Activated CD4-positive, alpha-beta T cell treated with anti-CD3 and anti-CD28 coated beads, Interleukin-2, amount 50 U/mL, for 24 hours (primary cell): Measurements from ENCODE around the gene RMDN3.

Experiments
- DNase-seq, 2 donors: peaks; one replicate each; pipeline ENCODE4 v3.0.0-alpha.2; 2020; ENCODE audit warnings: low read depth in 1 of 2, low spot score in 1 of 2

Gene RMDN3

GRCh38 chr15:40773902-40774301 is 18.8 kb upstream of the RMDN3 start:
- no peak for DNase-seq

DNA sequence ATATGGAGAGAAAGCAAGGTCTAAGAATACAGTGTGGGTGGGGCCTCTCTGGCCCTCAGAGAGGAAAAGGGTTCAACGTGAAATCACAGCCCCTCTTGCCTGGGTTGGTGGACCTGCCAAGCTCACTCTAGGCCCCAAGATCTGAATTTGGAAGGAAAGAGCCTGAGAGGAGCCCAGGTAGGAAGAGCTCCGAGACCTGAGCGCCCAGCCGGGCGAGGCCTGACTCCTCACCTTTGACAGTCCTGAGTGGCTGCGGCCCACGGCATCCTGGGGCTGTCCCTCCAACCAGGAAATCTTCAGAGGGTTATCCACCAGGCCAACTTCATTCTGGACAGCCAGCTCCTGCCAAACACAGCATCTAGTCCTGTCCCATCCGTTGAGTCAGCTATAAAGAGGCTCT is 18.4 kb upstream of the RMDN3 start:
- no peak for DNase-seq

DNA sequence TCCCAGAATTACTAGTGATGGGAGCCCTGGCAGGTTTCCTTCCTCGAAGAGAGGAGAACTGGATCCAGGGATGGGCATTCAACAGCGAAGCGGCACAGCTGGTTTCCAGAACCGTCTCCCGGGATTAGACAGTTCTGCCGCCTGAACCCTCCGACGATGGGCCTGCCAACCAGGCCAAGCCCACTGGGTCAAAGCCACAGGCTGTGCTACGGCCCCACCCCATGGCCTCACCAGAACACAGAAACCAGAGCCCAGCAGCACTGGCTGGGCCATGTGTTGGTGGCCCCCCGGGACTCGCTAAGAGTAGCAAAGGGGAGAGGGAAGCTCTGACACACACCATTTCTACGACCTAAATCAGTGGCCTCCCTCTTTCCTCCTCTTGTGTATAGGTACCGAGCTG is 17.0 kb upstream of the RMDN3 start:
- DNase-seq: no peak

GRCh38 chr15:40771242-40771641 is 16.2 kb upstream of the RMDN3 start:
- DNase-seq: no peak

DNA sequence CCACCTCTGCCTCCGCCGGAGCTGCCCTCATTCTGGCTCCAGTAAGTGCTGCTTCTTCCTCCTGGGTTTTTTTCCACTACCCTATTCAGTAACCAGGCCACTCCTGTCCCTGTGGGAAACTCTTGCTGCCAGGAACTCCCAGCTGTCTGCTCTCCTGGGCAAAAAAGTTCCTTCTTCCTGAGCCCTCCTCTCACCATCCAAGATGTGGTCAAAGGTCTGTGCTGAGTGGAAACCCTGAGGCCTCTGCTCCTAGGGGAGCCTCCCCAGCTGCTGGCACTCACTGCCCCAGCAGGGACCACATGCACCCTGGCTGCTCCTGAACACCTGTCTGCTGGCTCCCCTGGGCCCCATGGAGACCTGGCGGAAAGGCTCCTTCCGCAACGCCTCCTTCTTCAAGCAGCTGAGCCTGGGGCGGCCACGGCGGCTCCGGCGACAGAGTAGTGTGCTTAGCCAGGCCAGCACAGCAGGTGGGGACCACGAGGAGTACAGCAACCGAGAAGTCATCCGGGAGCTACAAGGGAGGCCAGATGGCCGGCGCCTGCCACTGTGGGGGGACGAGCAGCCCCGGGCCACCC is 15.2 kb upstream of the RMDN3 start:
- DNase-seq: no peak

GRCh38 chr15:40769274-40770146 is 14.5 kb upstream of the RMDN3 start, which contains the start of gene C15orf62:
Gene C15orf62 (plus strand): TSS chr15:40769980. CDS start chr15:40770496, 516 bp downstream.
- DNase-seq: peak in 1 of 2 donors; percentile 68

- DNase-seq: no peak
These were observed 13.6 kb upstream of the RMDN3 start for GRCh38 chr15:40768521-40769273.

DNA sequence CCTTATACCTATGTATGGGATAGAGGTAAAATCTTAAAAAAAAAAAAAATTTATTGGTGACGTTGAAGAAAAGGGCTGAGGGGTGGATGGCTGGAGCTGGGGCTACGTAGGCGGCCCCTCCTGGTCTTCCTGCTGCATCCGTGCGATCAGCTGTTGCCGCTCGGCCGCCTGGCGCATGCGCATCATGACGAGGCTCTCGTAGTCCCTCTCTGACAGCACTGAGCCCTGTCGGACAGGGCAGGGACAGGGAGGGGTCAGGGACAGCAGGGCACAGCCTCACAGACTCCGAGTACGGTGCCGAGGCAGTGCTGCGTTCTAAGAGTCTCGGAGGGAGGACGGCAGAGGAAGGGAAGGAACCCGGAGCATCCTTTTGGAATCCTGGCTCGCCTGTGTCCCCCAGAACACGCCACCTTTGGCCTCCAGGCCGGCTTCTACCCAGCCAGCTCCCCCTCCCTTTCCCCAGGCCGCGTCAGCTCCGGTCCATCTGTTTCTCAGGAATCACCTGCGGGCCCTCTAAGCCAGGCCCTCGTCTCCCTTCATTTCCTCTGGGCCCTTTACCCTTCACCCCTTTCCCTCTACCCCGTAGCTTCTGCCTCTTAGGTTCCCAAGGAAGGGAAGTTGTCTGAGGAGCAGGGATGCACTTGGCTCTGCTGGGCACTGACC is 12.9 kb upstream of the RMDN3 start:
- no peak for DNase-seq

DNA sequence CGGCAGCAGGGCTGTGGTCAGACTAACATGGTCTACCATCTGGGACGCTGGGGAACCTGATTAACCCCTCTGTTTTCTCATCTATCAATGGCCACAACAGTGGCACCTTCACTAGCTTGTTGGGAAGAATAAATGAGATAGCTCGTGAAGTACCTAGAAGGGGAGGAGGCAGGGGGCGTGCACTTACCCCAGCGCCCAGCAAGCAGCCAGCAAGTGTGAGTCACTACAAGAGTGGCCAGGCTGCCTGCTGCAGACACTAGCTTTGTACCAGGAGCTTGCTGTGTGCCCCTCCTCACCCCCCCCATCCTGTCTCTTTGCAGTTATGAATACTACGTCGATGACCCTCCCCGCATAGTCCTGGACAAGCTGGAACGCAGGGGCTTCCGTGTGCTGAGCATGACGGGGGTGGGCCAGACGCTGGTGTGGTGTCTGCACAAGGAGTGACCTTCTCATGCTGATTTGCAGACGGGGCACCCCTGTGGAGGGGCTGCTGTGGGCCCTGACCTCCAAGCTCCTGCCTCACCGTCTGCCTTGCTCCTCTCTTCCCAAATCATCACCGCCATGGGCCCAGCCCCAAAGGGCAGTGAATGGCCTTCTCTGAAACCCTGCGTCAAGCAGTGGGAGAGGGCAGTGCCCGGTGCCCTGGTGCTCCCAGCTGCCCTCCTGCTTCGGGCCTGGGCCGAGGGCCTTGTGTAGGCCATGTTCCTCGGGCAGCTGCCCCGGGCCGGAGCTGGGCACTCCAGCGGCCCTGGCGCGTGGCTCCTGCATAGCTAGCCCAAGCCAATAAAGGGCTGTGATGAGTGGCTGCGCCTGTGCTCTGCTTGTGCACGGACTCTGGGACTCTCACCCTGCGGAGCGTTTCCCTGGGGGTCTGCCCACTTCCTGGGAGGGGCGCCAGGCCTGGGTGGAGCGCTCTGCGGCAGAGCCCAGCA is 12.1 kb upstream of the RMDN3 start:
- no peak for DNase-seq

GRCh38 chr15:40766194-40766815 is 11.3 kb upstream of the RMDN3 start:
- no peak for DNase-seq

DNA sequence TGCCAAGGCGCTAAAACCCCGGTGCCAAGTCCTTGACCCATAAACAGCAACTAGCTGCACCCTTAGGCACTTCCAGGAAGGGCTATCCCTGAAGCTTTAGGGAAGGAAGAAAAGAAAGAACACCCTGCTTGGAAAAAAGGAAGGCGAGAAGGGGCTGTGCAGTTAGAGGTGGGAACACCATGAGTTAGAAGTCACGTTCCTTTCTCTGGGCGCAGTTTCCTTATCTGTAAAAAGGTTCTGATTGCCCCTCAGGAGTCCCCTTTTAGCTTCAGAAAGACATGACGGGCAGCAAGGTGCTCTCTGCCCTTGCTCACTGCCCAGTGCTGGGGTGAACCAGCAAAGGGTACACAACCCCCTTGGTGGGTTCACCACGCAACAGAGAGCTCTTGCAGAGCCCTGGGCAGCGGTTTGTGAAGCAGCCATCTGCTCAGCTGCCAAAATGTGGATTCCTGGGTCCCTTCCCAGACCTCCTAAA is 9.6 kb upstream of the RMDN3 start:
- DNase-seq: no peak

DNA sequence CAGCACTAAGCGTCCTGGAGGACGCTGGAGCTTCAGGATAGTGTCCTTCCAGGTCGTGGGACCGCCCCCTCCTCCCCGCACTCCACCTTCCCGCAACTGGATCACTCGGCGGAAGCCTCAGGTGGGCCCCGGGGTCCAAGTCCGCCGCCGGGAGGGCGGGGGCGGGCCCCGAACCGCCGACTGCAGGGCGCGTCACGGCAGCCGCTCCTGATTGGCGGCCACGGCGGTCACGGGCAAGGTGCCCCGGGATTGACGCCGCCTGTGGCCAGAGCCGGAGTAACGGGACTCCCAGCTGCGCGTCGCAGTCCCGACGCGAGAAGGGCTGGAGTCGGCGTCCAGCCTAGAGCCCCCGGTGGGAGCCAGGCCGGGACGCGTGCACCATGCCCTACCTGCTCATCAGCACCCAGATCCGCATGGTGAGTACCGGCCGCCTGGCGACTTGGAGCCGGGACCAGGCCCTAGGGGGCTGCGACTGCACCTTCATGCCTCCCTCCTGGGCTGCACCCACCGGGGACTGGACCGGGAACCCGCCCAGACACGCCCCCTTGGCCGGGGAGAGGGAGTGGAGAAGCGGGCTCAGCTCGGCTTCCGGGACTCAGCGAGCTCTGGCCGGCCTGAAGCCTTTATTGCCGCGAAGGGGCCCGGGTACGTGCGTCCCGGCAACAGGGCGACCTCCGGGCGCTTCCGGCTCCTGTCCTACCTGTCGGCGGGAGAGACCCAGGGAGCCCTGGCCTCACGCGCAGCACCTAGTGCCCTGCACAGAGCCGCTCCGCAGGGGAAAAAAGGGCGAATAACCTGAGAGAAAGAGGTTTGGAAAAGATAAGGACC is 9.0 kb upstream of the RMDN3 start, which contains the start of gene GCHFR:
GCHFR (plus strand) TSS at position 268 of the 828 bp plus-strand sequence; CDS start at position 381, 113 bp downstream.
- peak; percentile 41 to 45 for DNase-seq

DNA sequence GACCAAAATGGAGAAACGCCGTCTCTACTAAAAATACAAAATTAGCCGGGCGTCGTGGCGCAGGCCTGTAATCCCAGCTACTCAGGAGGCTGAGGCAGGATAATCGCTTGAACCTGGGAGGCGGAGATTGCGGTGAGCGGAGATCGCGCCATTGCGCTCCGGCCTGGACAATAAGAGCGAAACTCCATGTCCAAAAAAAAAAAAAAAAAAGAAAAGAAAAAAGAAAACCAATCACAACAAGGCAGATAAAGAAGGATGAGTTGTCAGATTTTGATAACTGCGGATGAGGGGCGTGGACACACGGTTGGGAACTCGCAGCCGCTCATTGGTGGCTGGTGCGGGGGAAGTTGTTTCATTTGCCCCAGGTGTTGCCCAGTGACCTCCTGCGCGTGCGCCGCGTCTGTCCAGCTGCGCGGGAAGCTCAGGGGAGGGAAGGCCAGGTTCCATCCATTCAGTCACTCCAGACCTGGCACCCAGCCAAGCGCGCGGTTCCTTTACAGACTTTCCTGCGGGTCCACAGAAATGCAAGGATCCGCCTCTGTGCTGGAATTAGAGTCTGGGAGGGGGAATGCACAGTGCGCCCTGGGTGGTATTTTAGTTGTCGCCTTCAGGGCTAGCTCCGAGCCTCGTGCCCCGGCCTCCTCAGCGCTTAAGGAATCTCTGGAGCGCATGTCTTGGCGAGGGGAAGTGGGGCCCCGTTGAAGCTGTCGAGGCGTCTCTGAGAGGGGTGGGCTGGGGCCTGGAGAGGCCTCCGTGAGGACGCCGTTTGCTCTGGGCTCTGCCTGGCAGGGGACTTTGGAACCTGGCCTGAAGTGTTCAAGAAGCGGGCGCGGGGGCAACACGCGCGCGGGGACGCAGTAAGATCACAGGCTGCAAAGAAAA is 8.1 kb upstream of the RMDN3 start:
- DNase-seq: peak in 1 of 2 donors; percentile 25

- no peak for DNase-seq
These were observed 4.9 kb upstream of the RMDN3 start for GRCh38 chr15:40759961-40760360.

GRCh38 chr15:40756938-40757337 is 1.9 kb upstream of the RMDN3 start:
- no peak for DNase-seq

DNA sequence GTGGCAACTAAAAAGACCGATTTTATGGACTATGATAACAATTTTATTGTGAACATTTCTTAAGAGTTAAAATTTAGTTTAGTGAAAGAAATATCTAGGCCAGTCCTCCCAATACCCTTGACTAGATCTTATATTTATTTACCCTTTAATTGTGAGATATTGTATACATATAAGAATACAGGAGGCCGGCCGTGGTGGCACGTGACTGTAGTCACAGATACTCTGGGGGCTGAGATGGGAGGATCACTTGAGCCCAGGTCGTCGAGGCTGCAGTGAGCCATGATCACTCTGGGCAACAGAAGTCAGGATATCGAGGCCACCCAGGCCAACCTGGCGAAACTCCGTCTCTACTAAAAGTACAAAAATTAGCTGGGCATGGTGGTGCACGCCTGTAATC is 756 bp upstream of the RMDN3 start:
- no peak for DNase-seq

DNA sequence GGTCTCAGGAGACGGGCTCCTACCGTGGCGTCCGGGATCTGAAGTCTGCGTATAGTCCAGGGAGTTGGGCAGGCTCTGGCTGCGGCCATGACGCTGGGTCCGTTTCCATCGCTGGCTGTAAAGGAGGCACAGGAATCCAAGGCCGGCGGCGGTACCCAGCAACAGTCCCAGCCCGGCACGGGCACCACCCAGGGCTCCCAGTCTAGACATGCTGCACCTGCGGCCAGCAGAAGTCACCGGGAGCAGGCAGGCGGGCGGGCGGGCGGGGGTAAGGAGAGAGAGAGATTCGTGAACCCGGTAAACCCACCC is 526 bp downstream of the RMDN3 start:
- no peak for DNase-seq

DNA sequence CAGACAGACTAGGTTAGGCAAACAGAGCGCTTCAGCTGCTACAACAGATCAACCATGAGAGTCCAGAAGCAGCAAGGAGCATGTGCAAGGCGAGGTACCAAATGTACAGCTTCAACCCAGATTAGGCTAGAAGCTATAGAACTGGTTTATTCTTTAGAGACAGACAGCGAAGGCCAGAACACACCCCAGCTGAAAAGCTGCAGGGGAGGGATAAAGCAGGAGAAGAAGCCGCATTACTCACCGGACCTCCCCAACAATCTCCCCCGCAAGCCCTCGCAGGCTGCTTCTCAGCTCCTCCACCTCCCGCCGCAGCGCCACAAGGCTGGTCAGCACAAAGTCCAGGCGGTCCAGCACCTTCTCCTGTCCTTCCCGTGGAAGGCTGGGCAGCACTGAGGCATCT is 3.3 kb downstream of the RMDN3 start:
- no peak for DNase-seq
